ENCODE data around the gene HMGCL.
A peak's percentile ranks its signal among the peaks of the same experiment; 100 is the strongest.

HMGCL gene

GRCh38 chr1:23825076-23825761, at the start of gene HMGCL (continued):
- TF ChIP-seq, protein P1, sequence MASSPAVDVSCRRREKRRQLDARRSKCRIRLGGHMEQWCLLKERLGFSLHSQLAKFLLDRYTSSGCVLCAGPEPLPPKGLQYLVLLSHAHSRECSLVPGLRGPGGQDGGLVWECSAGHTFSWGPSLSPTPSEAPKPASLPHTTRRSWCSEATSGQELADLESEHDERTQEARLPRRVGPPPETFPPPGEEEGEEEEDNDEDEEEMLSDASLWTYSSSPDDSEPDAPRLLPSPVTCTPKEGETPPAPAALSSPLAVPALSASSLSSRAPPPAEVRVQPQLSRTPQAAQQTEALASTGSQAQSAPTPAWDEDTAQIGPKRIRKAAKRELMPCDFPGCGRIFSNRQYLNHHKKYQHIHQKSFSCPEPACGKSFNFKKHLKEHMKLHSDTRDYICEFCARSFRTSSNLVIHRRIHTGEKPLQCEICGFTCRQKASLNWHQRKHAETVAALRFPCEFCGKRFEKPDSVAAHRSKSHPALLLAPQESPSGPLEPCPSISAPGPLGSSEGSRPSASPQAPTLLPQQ (tag by site-specific recombination; IDR thresholded peaks at IDR 0.05), result peak; percentile 85
- TF ChIP-seq BCL11B (tag by site-specific recombination; IDR thresholded peaks at IDR 0.05; ENCODE audit: low read depth), result no peak
- no peak for TF ChIP-seq ZNF580 (tag by site-specific recombination; IDR thresholded peaks at IDR 0.05)
- 0 out of 2 replicates have a peak, but pooled peaks have one; percentile 40 for TF ChIP-seq ZNF561 (tag by site-specific recombination; IDR thresholded peaks at IDR 0.05; ENCODE audit: borderline replicate concordance)
- TF ChIP-seq RBAK (tag by site-specific recombination; IDR thresholded peaks at IDR 0.05), result no peak
- TF ChIP-seq ZSCAN30 (tag by site-specific recombination; IDR thresholded peaks at IDR 0.05), result no peak
- TF ChIP-seq ZNF433 (tag by site-specific recombination; IDR thresholded peaks at IDR 0.05; ENCODE audit: low read depth), result no peak
- TF ChIP-seq TCF7L2 (IDR thresholded peaks at IDR 0.05; ENCODE audit: borderline replicate concordance, low read depth, low read length), result no peak
- peak; percentile 75 for TF ChIP-seq EGR2 (tag by site-specific recombination; IDR thresholded peaks at IDR 0.05; ENCODE audit: low read depth)
- no peak for TF ChIP-seq ZNF670 (tag by site-specific recombination; IDR thresholded peaks at IDR 0.05; ENCODE audit: low read depth)
- no peak for TF ChIP-seq ZNF626 (tag by site-specific recombination; IDR thresholded peaks at IDR 0.05)
- peak; percentile 40; the same call in 1 of the 2 replicates for TF ChIP-seq ZBTB8A (tag by site-specific recombination; IDR thresholded peaks at IDR 0.05)
- no peak for TF ChIP-seq SALL2 (tag by site-specific recombination; IDR thresholded peaks at IDR 0.05; ENCODE audit: borderline replicate concordance)
- TF ChIP-seq, protein P2, sequence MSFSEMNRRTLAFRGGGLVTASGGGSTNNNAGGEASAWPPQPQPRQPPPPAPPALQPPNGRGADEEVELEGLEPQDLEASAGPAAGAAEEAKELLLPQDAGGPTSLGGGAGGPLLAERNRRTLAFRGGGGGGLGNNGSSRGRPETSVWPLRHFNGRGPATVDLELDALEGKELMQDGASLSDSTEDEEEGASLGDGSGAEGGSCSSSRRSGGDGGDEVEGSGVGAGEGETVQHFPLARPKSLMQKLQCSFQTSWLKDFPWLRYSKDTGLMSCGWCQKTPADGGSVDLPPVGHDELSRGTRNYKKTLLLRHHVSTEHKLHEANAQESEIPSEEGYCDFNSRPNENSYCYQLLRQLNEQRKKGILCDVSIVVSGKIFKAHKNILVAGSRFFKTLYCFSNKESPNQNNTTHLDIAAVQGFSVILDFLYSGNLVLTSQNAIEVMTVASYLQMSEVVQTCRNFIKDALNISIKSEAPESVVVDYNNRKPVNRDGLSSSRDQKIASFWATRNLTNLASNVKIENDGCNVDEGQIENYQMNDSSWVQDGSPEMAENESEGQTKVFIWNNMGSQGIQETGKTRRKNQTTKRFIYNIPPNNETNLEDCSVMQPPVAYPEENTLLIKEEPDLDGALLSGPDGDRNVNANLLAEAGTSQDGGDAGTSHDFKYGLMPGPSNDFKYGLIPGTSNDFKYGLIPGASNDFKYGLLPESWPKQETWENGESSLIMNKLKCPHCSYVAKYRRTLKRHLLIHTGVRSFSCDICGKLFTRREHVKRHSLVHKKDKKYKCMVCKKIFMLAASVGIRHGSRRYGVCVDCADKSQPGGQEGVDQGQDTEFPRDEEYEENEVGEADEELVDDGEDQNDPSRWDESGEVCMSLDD (tag by site-specific recombination; IDR thresholded peaks at IDR 0.05), result no peak
- no peak for TF ChIP-seq ZNF791 (tag by site-specific recombination; IDR thresholded peaks at IDR 0.05)
- peak; percentile 34; the same call in 1 of the 2 replicates for TF ChIP-seq WT1 (tag by site-specific recombination; IDR thresholded peaks at IDR 0.05)
- no peak for TF ChIP-seq BCL11A (tag by site-specific recombination; IDR thresholded peaks at IDR 0.05; ENCODE audit: low read depth)
- no peak for TF ChIP-seq MEIS1 (CRISPR knock-in tag; IDR thresholded peaks at IDR 0.05; ENCODE audit: borderline replicate concordance)
- TF ChIP-seq ZNF843 (tag by site-specific recombination; IDR thresholded peaks at IDR 0.05), result peak; percentile 20; the same call in 1 of the 2 replicates
- no peak for TF ChIP-seq ZNF514 (tag by site-specific recombination; IDR thresholded peaks at IDR 0.05)
- TF ChIP-seq ZNF19 (tag by site-specific recombination; IDR thresholded peaks at IDR 0.05; ENCODE audit: low read depth), result no peak
- TF ChIP-seq ZNF530 (tag by site-specific recombination; IDR thresholded peaks at IDR 0.05; ENCODE audit: low read depth), result no peak
- TF ChIP-seq ZNF513 (tag by site-specific recombination; IDR thresholded peaks at IDR 0.05), result peak; percentile 35; the same call in 1 of the 2 replicates
- no peak for TF ChIP-seq ZNF214 (tag by site-specific recombination; IDR thresholded peaks at IDR 0.05; ENCODE audit: borderline replicate concordance)
- TF ChIP-seq ZNF473 (tag by site-specific recombination; IDR thresholded peaks at IDR 0.05), result no peak
- TF ChIP-seq ZNF341 (tag by site-specific recombination; IDR thresholded peaks at IDR 0.05; ENCODE audit: low read depth), result peak; percentile 73
- TF ChIP-seq YY1 (tag by site-specific recombination; IDR thresholded peaks at IDR 0.05), result peak; percentile 95
- no peak for TF ChIP-seq ZNF776 (tag by site-specific recombination; IDR thresholded peaks at IDR 0.05; ENCODE audit: borderline replicate concordance)
- TF ChIP-seq, protein P3, sequence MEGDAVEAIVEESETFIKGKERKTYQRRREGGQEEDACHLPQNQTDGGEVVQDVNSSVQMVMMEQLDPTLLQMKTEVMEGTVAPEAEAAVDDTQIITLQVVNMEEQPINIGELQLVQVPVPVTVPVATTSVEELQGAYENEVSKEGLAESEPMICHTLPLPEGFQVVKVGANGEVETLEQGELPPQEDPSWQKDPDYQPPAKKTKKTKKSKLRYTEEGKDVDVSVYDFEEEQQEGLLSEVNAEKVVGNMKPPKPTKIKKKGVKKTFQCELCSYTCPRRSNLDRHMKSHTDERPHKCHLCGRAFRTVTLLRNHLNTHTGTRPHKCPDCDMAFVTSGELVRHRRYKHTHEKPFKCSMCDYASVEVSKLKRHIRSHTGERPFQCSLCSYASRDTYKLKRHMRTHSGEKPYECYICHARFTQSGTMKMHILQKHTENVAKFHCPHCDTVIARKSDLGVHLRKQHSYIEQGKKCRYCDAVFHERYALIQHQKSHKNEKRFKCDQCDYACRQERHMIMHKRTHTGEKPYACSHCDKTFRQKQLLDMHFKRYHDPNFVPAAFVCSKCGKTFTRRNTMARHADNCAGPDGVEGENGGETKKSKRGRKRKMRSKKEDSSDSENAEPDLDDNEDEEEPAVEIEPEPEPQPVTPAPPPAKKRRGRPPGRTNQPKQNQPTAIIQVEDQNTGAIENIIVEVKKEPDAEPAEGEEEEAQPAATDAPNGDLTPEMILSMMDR (tag by site-specific recombination; IDR thresholded peaks at IDR 0.05), result no peak
- TF ChIP-seq ZNF501 (tag by site-specific recombination; IDR thresholded peaks at IDR 0.05), result peak; percentile 82
- TF ChIP-seq ZBTB20 (tag by site-specific recombination; IDR thresholded peaks at IDR 0.05), result no peak

Measured in HEK293 (cell line).